ENCODE data around the gene SULF2. TPM values are rescaled to one million over a fixed set of nuclear protein-coding genes. Genes with fewer than 3 reads are reported as not detected.
A peak's percentile ranks its signal among the peaks of the same experiment; 100 is the strongest.

Gene SULF2
- polyA plus RNA-seq, 3 donors, result 67.5 to 79.3 (median 69.8) TPM

- no peak for DNase-seq
Observed at GRCh38 chr20:47740862-47741184, 44.5 kb downstream of the SULF2 start.

DNA sequence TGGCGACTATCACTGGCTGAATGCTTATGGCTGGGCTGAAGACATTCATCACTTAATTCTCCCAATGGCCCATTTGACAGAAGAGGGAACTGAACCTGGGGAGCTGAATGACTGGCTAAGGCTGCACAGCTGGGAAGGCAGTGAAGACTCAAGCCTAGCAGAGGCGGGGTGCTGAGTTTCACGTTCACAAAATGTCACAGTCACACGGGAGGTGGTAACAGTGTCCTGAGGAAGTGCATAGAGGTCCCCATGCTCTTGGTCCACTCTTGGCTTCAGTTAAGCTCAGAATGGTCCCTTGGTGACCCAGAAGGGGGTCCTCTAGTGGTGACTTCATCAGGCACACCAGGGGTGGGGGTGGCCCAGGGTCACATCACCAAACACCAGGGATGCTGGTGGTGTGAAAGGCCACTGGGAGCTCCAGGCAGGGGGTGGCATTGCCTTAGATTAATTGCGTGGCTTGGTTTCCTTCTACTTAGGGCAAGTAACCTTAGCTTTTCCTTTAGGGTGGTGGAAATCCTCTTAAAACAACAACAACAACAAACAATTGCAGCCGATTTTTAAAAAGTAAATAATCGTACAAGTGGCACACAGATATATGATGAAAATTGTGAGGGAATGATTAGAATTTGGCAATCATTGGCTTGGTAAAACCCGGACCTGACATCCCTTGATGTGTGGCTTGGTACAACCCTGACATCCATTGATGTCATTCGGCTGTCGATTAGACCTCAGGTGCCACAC is 45.0 kb downstream of the SULF2 start:
- DNase-seq, result no peak

GRCh38 chr20:47737923-47738322 is 47.4 kb downstream of the SULF2 start:
- no peak for DNase-seq

DNA sequence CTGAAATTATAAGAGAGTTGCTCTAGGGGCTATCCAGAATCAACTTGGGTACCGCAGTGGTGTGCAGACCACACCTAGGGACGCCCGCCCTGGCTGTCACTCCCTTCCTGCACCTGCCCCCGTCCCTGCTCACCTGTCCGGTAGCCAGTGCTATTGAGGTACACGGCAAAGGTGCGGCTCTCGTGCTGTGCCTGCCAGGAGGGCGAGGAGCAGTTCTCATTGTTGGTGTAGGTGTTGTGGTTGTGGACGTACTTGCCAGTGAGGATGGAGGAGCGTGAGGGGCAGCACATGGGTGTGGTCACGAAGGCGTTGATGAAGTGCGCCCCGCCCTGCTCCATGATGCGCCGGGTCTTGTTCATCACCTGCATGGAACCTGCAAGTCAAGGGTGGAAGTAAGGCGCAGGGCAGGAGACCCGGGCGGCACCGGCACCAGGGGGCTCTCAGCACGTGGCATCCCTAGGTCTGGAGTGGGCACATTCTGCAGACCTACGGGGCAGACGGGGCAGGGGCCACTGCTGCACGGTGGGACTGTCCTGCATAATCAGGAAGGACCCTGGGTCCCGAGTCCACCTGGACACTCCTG is 48.6 kb downstream of the SULF2 start:
- DNase-seq, result no peak

GRCh38 chr20:47735412-47736400 is 49.6 kb downstream of the SULF2 start:
- DNase-seq, result no peak

GRCh38 chr20:47734870-47735269 is 50.4 kb downstream of the SULF2 start:
- no peak for DNase-seq

DNA sequence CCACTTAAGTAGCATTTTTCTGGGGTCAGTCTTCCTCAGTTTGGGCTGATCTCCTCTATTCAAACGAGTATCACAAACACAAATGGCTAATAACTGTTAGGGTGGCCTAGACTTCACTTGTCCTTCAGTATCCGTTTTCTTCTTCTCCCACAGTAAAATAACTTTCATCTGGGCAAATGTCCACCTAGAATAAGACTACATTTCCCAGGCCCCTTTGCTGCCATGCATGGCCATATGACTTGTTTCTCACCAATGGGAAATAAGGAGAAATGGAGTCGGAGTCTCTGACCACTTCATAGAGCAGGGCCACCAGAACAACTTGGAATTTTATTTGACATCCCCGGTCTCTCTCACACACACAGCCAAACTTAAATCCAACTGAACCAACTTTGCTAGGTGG is 51.4 kb downstream of the SULF2 start:
- DNase-seq, result no peak

GRCh38 chr20:47730744-47731143 is 54.5 kb downstream of the SULF2 start:
- no peak for DNase-seq

- no peak for DNase-seq
Observed at GRCh38 chr20:47729472-47729871, 55.8 kb downstream of the SULF2 start.

GRCh38 chr20:47727909-47728361 is 57.3 kb downstream of the SULF2 start:
- DNase-seq, result no peak

GRCh38 chr20:47727170-47727880 is 58.0 kb downstream of the SULF2 start:
- DNase-seq, result no peak

- DNase-seq, result no peak
Observed at GRCh38 chr20:47726632-47727031, 58.6 kb downstream of the SULF2 start.

GRCh38 chr20:47725248-47725973 is 59.9 kb downstream of the SULF2 start:
- peak; percentile 89 for DNase-seq

- DNase-seq, result no peak
Observed at GRCh38 chr20:47724910-47725247, 60.4 kb downstream of the SULF2 start.

- peak; percentile 62 for DNase-seq
Observed at GRCh38 chr20:47724396-47724795, 60.9 kb downstream of the SULF2 start.

DNA sequence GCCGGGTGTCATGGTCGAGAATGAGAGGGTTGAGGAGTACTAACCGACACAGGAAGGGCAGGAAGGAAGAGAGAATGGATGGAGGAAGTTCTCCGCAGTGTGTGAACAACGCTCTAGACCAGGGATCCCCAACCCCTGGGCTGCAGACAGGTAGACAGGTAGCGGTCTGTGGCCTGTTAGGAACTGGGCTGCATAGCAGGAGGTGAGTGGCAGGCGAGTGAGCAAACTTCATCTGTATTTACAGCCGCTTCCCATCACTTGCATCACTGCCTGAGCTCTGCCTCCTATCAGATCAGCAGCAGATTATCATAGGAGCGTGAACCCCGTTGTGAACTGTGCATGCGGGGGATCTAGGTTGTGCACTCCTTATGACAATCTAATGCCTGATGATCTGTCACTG is 62.0 kb downstream of the SULF2 start:
- DNase-seq, result no peak

GRCh38 chr20:47720636-47721427 is 64.4 kb downstream of the SULF2 start:
- DNase-seq, result peak; percentile 78

DNA sequence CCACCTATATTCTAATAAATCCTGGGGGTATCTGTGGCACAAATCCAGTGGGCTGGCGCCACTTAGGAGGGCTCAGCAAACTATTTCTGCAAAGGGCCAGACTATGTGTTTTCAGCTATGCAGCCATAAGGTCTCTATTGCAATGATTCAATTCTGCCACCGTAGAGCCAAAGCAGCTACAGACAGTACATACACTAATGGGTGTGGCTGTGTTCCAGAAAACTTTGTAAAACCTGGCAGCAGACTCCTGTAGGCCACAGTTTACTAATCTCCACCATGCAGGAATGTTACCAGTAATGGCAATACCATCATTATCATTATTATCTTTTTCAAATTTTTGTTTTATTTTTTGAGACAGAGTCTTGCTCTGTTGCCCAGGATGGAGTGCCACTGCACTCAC is 65.7 kb downstream of the SULF2 start:
- no peak for DNase-seq

- no peak for DNase-seq
Observed at GRCh38 chr20:47719211-47719610, 66.1 kb downstream of the SULF2 start.

DNA sequence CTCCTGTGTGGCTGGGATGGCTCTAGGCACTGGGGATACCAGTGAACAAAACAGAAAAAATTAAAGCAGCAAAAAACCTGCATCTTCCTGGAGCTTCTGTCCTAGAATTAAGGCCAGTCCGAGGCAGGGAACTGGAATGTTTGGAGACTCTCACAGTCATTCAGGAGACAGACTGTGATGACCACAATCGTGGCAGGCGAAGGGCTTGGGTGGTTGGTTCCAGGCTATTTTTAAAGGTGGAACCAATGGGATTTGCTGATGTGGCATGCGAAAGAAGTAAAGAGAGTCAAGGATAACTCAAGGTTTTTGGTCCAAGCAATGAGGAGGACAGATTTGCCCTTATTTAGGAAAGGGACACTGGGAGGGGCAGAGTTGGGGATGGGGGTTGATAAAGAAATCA is 66.9 kb downstream of the SULF2 start:
- no peak for DNase-seq

GRCh38 chr20:47717421-47717820 is 67.9 kb downstream of the SULF2 start:
- no peak for DNase-seq

All from renal pelvis (tissue), 4 donors.